Amniotic stem cell (primary cell): ENCODE measurements around the gene OGFOD3.
"Not testable (repeated sequence)": the region's sequence is repeated elsewhere in the genome, so short reads cannot be mapped to it uniquely, and the experiment has no call there.

Experiments used
- DNase-seq: peaks from one replicate; lab custom pipeline; 2025; lab: John Stamatoyannopoulos, UW

Gene OGFOD3

GRCh38 chr17:82373072-82373452 is 45.3 kb downstream of the OGFOD3 start:
- not testable (repeated sequence) for DNase-seq

DNA sequence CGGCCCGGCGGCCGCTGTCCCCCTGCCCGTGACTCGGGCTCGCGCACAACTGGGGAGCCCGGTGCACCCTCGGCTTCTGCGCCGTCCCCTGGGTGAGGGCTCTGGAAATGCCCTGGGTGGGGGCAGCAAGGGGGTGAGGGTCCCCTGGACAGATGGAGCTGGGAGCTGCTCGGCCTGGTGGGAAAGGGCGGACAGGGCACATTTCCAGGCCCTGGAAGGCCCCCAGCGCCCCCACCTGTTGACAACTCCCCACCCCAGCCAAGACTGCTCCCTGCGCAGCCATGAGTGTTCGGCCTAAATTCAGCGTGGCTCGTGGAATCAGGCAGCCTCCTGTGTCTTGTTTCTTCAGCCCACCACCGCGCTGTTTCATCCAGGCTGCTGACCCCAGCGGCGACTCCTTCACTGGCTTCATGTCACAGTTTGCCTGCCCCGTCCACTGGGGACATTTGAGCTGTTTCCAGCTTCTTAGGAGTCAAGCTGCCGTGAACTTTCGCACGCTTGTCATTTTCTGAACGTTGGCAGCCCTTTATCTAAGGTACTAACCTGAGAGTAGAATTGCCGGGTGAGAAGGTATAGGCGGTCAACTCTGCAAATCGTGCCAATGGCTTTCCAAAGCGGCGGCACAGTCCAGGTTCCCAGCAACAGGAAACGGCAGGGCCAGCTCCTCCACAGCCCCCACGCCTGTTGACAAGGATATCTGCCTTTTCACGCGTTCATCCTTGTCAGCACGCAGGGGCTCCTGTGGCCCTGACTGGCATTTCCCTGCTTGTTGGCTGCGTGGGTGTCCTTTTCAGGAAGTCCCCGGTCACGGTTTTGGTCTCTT is 45.9 kb downstream of the OGFOD3 start:
- DNase-seq, result no peak

- DNase-seq, result no peak
These were observed 46.8 kb downstream of the OGFOD3 start, which contains the start of gene UTS2R for GRCh38 chr17:82371333-82372248. Gene UTS2R (plus strand): TSS chr17:82371765. CDS start chr17:82374325, 2,560 bp downstream.

DNA sequence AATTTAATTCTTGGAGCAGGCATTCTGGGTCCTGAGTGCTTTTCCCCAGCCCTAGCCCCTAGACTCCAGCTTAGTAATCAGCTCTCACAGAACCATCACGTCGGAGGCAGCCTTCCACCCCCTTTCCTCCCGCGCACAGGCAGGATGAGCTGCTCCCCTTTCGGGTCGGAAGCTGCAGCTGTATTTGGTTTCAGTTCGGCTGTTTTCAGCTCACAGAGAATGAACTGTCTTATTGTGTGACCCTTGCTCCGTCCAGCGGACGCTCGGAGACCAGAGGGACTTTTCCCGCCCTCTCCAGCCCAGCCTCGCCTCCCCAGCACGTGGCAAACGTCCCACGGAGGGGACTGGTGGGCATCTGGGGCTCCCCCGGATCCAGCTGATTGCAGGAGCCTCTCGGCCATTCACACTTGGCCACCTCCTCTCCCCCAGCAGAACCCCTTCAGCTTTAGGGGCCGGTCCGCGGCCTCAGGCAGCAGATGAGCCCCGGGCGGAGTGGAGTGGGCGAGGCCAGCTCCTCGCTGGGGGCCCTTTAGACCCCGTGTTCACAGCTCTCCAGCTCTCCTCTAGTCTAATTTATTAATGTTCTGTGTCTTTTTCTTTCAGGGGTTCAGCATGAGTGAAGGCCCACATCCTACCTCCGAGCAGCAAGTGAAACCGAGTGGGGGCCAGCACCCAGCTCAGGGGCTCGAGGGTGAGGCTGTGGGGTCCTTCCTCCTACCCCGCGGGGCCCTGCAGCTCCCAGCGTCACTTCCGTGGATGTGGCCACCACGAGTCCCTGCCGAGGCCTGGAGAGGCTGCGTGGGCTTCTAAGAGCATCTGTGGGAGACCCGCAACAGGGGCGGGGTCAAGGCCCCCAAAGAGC is 47.7 kb downstream of the OGFOD3 start:
- DNase-seq, result no peak

- DNase-seq, result no peak
These were observed 49.2 kb downstream of the OGFOD3 start for GRCh38 chr17:82369211-82369610.

DNA sequence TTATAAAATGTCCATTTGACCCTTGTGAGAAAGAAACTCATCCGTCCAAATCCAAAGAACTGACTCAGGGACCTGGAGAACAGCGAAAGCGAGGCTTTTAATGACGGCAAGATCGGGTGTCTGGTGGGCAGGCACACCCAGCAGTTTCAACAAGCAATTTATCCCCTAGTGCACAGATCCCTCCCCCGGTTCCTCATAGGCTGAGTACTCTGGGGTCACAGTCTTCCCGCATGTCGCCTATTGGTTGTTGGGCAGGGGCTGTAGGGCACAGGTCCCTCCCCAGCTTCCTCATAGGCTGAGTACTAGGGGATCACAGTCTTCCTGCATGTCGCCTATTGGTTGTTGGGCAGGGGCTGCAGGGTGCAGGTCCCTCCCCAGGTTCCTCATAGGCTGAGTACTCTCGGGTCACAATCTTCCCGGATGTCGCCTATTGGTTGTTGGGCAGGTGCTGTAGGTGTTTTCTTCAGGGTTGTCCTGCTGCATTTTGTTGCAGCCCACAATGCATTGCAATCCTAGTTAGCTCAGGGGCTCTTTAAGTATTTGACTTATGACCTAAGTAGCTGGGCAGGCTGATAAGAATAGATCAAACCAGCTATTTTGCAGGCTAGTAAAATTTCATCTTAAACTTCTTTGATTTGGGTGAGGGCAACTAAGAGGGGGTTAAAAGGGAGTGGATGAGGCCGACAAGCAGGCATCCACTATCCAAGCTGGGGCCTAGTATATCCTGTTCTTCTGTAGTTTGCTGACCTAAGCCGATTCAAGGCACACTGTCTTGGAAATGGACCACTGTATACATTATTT is 50.5 kb downstream of the OGFOD3 start:
- no peak for DNase-seq

DNA sequence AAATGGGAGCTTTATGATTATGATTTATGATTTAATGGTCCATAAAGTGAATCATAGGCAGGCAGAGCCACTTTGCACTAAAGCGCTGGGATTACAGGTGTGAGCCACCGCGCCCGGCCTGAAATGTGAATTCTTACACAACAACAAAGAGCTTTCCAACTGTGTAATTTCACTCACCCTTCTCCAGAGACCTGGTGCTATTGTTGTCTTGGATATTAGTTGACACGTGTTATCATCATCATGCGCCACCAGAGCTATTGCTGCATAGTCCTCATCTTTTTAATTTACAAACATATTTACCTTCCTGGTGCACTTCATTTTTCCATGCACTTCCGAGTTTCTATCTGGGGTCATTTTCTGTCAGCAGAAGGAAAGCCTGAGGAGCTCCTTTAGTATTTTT is 51.6 kb downstream of the OGFOD3 start:
- no peak for DNase-seq

GRCh38 chr17:82365606-82366295 is 52.6 kb downstream of the OGFOD3 start:
- DNase-seq, result no peak

DNA sequence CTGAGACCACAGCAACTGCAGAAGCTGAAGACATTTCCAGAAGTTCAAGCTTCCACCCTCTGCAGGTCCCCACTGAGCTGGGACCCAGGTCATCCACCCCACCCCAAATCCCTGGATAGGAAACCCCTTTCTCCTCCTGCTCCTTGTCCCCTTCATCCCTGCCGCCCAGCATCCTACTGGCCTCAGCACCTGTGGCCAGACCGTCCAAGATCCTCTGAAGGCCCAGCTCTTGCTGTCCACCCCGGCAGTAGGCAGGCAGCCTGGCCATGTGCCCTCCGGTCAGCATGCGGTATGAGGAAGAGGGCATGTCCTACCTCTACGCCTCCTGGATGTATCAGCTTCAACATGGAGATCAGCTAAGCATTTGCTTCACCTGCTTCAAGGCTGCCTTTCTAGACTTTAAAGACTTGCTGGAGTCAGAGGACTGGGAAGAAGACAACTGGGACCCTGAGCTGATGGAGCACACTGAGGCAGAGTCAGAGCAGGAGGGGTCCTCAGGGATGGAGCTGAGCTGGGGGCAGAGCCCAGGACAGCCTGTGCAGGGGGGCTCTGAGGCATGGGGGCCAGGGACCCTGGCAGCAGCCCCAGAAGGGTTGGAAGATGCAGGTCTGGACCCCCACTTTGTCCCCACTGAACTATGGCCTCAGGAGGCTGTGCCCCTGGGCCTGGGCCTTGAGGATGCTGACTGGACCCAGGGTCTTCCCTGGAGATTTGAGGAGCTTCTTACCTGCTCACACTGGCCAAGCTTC is 56.3 kb downstream of the OGFOD3 start:
- DNase-seq, result no peak

DNA sequence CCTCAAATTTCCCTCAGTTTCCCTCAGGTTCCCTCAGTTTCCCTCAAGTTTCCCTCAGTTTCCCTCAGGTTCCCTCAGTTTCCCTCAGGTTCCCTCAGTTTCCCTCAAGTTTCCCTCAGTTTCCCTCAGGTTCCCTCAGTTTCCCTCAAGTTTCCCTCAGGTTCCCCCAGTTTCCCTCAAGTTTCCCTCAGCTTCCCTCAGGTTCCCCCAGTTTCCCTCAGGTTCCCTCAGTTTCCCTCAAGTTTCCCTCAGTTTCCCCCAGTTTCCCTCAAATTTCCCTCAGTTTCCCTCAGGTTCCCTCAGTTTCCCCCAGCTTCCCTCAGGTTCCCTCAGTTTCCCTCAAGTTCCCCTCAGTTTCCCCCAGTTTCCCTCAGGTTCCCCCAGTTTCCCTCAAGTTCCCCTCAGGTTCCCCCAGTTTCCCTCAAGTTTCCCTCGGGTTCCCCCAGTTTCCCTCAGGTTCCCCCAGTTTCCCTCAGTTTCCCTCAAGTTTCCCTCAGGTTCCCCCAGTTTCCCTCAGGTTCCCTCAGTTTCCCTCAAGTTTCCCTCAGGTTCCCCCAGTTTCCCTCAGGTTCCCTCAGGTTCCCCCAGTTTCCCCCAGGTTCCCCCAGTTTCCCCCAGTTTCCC is 58.8 kb downstream of the OGFOD3 start:
- DNase-seq, result not testable (repeated sequence)

GRCh38 chr17:82358465-82359350 is 59.7 kb downstream of the OGFOD3 start, which contains the start of gene TEX19:
Gene TEX19 (plus strand): TSS chr17:82359247. CDS start chr17:82362151, 2,904 bp downstream.
- no peak for DNase-seq

- no peak for DNase-seq
These were observed 61.0 kb downstream of the OGFOD3 start for GRCh38 chr17:82357394-82357793.

GRCh38 chr17:82356845-82357355 is 61.5 kb downstream of the OGFOD3 start:
- DNase-seq, result no peak

DNA sequence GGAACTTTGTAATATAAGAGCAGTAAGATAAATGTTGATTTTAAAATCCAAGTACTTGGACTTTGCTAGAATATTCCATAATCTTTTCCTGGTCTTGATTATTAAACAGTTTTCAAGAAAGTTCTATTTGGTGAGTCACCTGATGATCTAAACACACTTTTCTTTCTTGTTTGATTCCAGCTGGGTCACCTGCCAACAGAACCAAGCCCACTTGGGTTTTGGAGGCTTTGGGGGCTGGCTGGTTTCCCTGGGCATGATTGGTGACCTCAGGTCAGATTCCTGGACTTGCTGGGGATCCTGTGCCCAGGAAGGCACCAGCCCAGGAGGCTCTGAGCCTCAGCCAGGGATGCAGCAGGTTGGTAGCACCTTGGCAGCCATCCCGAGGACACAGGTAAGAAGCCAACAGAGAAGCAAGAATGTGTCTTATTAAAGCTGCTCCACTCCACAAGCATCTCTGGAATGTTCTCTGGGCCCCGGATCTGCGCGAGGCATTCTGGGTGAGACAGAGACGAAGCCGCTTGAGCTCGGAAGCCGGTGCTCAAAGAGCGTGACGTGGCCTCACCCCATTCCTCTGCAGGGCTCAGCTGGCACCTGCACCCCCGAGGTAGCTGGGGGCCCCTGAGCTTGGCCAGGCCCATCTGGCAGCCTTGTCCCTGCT is 62.5 kb downstream of the OGFOD3 start:
- DNase-seq, result no peak

DNA sequence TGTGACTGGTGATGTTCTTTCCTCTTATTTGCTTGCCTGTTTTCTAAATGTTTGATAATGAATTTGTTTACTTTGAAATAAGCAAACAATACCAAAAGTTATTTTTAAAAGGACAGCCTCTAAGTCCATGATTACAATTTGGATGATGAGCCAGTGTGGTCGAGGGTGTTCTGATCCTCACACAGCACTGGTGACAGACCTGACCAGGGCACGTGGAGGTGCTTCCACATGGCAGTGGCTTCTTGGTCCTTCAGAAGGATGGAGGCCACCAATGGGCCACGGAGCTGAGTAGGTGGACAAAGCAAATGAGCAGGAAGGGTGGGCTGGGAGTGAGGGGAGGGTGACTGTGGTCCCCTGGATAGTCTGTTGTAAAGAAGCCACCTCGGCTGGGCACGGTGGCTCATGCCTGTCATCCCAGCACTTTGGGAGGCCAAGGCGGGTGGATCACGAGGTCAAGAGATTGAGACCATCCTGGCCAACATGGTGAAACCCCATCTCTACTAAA is 63.5 kb downstream of the OGFOD3 start:
- DNase-seq, result no peak

DNA sequence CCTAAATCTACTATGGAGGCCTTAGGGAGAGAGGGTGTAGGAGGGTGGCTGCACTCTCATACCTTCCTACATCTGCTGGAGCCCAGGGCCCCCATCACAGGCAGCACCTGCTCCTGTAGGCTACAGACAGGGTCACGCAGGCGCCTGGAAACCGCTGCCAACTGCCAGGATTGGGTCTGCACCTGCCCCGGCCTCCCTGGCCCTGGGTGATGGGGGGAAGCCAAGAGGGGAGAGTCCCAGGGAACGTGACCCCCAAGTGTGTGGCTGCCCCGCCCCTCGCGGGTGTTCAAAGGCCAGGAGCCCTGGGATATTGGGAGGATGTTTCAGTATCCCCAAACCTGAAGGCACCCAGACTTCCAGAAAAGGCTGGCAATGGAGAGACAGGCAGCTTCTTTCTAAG is 64.9 kb downstream of the OGFOD3 start:
- no peak for DNase-seq
